ENCODE data around the gene SLC22A7.

Gene SLC22A7

GRCh38 chr6:43267619-43268354 lies 30.3 kb upstream of the SLC22A7 start:
- no peak for DNase-seq

- no peak for DNase-seq
These were observed 29.7 kb upstream of the SLC22A7 start for GRCh38 chr6:43268355-43268700.

- DNase-seq = no peak
These were observed 29.2 kb upstream of the SLC22A7 start for GRCh38 chr6:43268782-43269272.

GRCh38 chr6:43269273-43270007 lies 28.6 kb upstream of the SLC22A7 start:
- no peak for DNase-seq

- no peak for DNase-seq
These were observed 26.8 kb upstream of the SLC22A7 start for GRCh38 chr6:43271103-43271815.

- DNase-seq = no peak
These were observed 26.1 kb upstream of the SLC22A7 start for GRCh38 chr6:43271944-43272343.

- no peak for DNase-seq
These were observed 24.4 kb upstream of the SLC22A7 start for GRCh38 chr6:43273707-43274106.

- no peak for DNase-seq
These were observed 23.7 kb upstream of the SLC22A7 start for GRCh38 chr6:43274127-43274915.

- DNase-seq = no peak
These were observed 23.0 kb upstream of the SLC22A7 start for GRCh38 chr6:43274916-43275597.

- DNase-seq = no peak
These were observed 22.1 kb upstream of the SLC22A7 start for GRCh38 chr6:43275801-43276576.

- DNase-seq = no peak
These were observed 21.3 kb upstream of the SLC22A7 start for GRCh38 chr6:43276577-43277305.

- no peak for DNase-seq
These were observed 20.8 kb upstream of the SLC22A7 start for GRCh38 chr6:43277306-43277642.

- DNase-seq = no peak
These were observed 20.2 kb upstream of the SLC22A7 start for GRCh38 chr6:43277643-43278523.

GRCh38 chr6:43278524-43279078 lies 19.5 kb upstream of the SLC22A7 start:
- no peak for DNase-seq

GRCh38 chr6:43280234-43280633 lies 17.8 kb upstream of the SLC22A7 start:
- no peak for DNase-seq

GRCh38 chr6:43282060-43282459 lies 16.0 kb upstream of the SLC22A7 start:
- DNase-seq = no peak

- DNase-seq = no peak
These were observed 15.2 kb upstream of the SLC22A7 start for GRCh38 chr6:43282636-43283513.

- DNase-seq = no peak
These were observed 14.6 kb upstream of the SLC22A7 start for GRCh38 chr6:43283514-43283901.

GRCh38 chr6:43283905-43284304 lies 14.2 kb upstream of the SLC22A7 start:
- no peak for DNase-seq

Measured in NCI-H1694 treated with DMSO at 0.1 percent for 48 hours (cell line).